IPS-11a (cell line): ENCODE results near the gene CDK8.

ENCODE experiments used
- H3K4me3 ChIP-seq: one replicate; pipeline ENCODE4 v1.5.1; 2013; ENCODE audit warnings: low read depth, low read length, control low read depth

CDK8 gene

GRCh38 chr13:26379831-26380230 lies 125.9 kb downstream of the CDK8 start:
- no peak overlapping the region for H3K4me3 ChIP-seq

DNA sequence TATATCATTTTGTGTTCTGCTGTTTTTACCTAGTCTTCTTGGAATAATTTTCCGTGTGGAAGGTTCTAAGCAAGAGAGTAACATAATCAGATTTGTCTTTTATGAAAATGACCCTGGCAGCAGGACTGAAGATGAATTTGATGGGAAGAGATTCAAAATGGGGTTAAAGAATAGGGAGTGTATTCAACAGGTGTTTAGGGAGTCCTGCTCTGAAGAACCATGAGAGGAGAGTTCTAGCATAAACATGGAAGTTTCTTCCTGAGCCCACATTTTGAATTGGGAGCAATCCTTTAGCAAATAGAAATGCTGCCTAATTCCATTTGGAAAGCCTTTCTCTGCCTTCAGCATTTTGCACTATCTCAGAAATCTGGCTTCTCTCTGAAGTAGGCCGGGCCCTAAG lies 127.0 kb downstream of the CDK8 start:
- no peak overlapping the region for H3K4me3 ChIP-seq

DNA sequence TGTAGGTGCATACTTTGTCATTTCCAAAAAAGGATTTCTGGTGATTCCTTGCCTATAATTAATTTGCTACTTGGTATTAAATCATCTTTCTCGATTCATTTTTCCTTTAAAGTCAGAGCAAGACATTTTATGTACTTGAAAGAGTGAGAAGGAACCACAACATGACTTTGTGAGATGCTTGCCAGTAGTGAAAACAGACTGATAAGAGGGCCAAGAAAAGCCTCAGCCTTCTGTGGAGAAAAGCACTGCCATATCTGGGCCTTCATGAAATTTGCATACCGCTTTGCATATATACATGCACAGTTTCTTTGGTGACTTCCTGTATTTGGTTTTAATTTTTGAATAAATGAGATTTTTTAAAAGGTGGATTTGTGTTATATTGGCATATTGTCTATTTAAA lies 128.4 kb downstream of the CDK8 start:
- no peak overlapping the region for H3K4me3 ChIP-seq

GRCh38 chr13:26382835-26383234 lies 128.9 kb downstream of the CDK8 start:
- H3K4me3 ChIP-seq = no peak overlapping the region

GRCh38 chr13:26384587-26384986 lies 130.7 kb downstream of the CDK8 start:
- H3K4me3 ChIP-seq = no peak overlapping the region

DNA sequence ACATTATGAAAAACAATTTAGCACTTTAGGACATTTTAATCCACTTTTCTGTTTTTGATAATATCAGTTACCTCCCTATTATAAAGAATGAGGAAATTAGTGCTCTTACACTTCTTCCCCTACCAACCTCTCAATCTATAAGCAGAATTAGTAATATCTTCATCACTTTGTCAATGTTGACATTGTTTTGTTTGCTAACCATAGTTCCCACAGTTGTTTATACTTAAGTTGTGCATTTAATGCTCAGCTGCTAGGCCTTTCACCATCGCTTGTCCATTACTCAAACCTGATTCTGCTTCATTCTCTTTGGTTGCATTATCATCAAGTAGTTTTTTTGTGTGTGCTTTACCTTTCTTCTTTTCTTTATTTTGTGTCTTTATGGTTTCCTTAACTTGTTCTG lies 132.1 kb downstream of the CDK8 start:
- H3K4me3 ChIP-seq = no peak overlapping the region

GRCh38 chr13:26390203-26390602 lies 136.3 kb downstream of the CDK8 start:
- H3K4me3 ChIP-seq = no peak overlapping the region

GRCh38 chr13:26400545-26400944 lies 146.6 kb downstream of the CDK8 start:
- no peak overlapping the region for H3K4me3 ChIP-seq

DNA sequence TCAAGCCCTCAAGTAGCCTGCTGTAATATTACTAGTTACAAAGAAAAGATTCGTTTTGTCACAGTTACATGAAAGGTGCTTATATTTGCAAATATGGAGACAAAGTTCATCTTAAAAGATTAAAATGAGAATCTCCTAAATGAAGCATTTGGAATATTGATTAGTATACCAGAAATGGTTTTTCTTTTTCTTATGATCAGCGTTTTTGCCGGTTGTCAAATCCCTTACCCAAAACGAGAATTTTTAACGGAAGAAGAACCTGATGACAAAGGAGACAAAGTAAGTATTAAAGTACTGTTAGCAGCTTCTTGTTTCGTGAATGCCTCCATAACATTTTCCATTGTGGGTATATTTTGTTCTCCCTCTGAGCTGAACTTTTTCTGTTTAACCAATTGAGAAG lies 147.1 kb downstream of the CDK8 start:
- no peak overlapping the region for H3K4me3 ChIP-seq

DNA sequence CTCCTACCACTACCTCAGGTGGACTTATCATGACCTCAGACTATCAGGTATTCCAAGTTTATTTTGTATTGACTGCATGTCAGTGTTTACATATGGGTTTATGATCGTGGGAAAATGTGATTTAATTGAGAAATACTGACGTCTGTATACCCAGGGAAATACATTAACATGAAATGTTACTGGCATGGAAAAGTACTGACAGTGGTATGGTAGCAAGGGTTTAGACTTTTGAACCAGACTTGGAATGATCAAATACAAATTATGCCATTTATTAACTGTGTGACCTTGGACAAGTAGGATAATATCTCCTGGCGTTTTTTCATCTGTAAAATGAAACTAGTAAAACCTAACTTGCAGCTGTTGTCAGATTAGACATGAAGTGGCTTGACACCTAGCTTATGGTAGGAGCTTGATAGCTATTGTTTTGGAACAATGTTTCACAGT lies 147.7 kb downstream of the CDK8 start:
- no peak overlapping the region for H3K4me3 ChIP-seq

GRCh38 chr13:26406791-26407190 lies 152.9 kb downstream of the CDK8 start:
- H3K4me3 ChIP-seq = no peak overlapping the region

DNA sequence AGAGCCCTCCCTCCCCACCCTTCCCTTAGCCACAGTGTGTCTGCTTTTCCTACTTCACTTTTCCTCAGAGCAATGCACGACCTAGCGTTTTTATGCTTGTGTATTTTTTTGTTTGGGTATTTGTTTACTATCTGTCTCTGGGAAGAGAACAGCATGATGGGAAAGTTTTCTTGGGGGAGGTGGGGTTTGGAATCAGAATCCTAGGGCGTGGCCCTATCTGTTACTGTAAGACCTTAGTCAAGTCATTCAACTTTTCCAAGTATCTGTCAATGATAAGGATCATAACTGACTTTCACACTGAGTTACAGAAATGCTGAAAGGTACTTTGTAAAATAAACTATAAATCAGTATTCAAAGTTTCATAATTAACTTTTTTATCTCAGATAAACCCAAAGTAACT lies 157.3 kb downstream of the CDK8 start:
- H3K4me3 ChIP-seq = no peak overlapping the region

DNA sequence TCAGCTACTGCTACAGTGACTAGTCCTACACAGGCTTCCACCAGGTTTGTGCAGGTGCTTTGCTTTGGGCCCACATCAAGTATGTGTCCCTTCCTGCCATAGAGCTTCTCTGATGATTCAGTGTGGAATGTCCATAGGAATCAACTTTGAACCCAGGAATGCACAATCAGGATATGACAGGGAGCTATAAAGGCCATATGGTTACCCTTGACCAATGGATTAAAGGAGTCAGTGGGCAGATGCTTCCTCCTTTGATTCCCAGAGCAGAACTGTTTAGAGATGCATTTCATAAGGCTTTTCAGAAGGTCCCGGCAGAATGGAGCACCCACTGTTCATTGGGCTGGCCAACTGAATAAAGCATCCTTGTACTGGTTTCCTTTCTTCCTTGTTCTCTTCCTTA lies 158.3 kb downstream of the CDK8 start:
- H3K4me3 ChIP-seq = no peak overlapping the region

GRCh38 chr13:26412936-26413716 lies 159.2 kb downstream of the CDK8 start:
- no peak overlapping the region for H3K4me3 ChIP-seq

DNA sequence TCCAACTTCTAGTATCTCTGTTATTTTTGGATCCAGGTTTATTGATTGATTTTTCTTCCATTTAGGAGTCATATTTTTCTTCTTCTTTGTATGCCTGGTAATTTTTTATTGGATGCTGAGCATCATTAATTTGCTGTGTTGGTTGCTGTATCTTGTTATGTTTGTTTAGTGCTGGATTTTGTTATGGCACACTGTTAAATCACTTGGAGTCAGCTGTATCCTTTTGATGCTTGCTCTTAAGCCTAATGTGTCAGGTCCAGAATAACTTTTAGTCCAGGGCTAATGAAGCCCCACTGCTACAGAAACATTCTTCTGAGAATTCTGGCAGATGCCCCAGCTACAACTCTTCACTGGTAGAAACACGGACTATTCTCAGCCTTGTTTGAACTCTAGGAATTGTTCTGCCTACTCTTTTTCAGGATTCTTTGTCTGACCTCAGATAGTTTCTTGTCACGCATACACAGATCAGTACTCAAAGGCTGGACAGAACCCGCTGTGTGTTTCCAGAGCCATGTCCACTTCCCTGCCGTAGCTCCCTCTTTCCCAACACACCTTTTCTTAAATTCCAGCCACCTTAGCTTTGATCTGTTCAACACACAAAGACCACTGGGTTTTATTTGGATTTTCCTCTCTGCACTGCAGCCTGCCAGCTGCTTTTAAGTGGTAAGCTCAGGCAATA lies 166.5 kb downstream of the CDK8 start:
- no peak overlapping the region for H3K4me3 ChIP-seq

- H3K4me3 ChIP-seq = no peak overlapping the region
These were observed 168.1 kb downstream of the CDK8 start for GRCh38 chr13:26422036-26422435.

DNA sequence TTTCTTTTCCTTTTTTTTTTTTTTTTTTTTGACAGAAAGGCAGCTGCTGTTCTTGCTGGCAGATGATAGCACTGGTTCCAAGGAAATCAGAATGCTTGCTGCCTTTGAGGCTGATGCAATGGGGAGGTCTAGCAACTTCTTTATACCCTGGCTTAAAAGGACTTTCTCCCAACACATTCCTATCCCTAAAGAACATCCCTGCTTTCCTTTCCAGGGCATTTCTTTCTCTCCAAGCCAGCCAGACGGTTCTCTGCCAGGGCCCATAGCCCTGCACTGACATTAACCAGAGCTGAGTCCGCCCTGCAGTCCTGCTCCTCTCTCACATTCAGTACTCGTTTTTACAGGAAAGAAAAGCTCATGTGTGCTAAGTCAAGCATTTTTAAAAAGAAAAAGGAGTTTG lies 169.7 kb downstream of the CDK8 start:
- no peak overlapping the region for H3K4me3 ChIP-seq

DNA sequence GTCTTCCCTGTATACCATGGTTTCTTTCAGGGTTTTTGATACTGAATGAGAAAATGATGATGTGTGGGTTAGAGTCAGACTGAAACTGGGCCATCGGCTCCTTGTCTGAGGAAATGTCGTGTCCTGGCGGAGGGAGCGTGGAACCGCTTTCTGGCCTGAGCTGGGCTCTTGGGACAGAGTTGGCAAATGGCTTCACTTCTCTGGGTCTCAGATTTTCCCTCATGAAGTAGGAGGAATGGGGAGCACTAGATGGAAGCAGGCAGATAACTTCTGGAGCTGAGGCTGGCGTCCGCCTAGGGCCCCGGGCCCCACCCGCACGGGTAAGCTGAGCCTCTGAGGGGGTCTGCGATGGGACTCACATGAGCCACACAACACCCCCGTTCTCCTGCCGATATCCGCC lies 170.3 kb downstream of the CDK8 start:
- no peak overlapping the region for H3K4me3 ChIP-seq

DNA sequence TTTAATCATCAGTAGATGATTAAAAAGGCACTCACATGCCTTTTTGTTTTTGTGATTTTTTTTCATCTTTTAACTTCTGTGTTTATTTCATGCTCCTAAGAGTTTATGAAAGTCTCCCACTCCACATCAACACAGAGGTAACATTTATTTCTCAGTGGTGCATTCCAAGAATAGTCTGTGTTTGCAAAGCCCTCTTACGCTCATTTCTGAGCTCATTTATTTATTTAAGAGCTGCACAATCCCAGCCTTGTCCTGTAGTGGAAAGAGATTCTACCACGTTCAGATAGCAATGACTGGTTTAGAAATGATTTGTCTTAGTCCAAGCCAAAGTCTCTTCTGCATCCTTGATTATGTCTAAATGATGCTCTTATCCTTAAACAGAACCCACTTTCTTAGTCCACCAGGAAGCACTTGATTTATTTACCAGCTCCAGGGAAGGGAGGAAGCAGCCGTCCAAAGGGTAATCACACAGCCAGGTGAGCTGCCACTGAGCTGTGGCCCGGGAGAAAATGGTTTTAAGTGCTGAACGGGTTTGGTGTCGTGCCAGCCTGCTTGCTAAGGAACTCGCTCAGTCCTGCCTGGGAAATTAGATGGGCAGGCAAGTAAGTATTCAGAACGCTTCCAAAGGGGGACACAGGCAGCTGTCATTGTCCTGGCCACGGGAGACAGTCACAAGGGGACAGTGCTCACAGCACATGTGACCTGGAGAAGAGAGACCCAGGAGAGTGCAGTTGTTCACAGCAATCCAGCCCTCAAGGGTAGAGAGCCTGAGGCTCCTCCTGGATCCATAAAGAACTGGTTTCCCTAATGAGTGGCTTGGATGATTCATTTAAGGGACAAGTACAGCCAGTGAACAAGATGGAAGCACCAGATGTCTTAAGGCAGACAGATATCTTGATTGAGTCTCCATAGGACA lies 171.8 kb downstream of the CDK8 start:
- no peak overlapping the region for H3K4me3 ChIP-seq

- no peak overlapping the region for H3K4me3 ChIP-seq
These were observed 179.8 kb downstream of the CDK8 start for GRCh38 chr13:26433776-26434175.

GRCh38 chr13:26435171-26435570 lies 181.2 kb downstream of the CDK8 start:
- H3K4me3 ChIP-seq = no peak overlapping the region

DNA sequence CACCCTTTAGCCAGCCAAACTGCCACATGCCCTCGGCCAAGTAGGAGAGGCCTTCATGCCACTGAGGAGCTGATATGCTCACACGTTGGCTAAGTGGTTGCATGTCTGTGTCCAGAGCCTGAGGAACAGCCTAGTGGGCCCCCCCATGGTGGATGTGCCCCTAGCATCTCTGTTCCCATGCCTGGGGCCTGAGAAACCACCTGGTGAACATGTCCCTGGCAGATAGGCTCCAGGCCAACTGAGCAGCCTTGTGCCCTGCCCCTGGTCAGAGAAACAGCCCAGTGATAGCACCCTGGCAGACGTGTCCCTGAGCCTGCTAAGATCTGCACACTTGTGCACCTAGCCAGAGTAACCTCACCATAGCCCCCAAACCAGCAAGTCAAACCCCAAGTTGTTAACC lies 181.7 kb downstream of the CDK8 start:
- H3K4me3 ChIP-seq = no peak overlapping the region
